Stimulated activated CD8-positive, alpha-beta memory T cell treated with anti-CD3 and anti-CD28 coated beads, Interleukin-15, amount 100 ng/mL, for 48 hours (primary cell): ENCODE data around the gene IDUA.
"Not testable (repeated sequence)": the region's sequence is repeated elsewhere in the genome, so short reads cannot be mapped to it uniquely, and the experiment has no call there.

Source experiments
- DNase-seq, 2 donors: peaks; one replicate each; pipeline ENCODE4 v3.0.0-alpha.2; 2020; ENCODE audit warnings: low read depth in 2 of 2

The IDUA gene

GRCh38 chr4:1045193-1045594, 58.4 kb downstream of the IDUA start:
- DNase-seq, result no peak

GRCh38 chr4:1045595-1046201, 58.9 kb downstream of the IDUA start:
- DNase-seq, result no peak

GRCh38 chr4:1046581-1047011, 59.8 kb downstream of the IDUA start:
- DNase-seq, result not testable (repeated sequence)

GRCh38 chr4:1047106-1047975, 60.5 kb downstream of the IDUA start:
- no peak for DNase-seq

GRCh38 chr4:1047976-1048772, 61.3 kb downstream of the IDUA start:
- DNase-seq, result no peak

- peak in 1 of 2 donors; percentile 18 for DNase-seq
These were observed 62.1 kb downstream of the IDUA start for GRCh38 chr4:1048773-1049590.

GRCh38 chr4:1049591-1049905, 62.7 kb downstream of the IDUA start:
- DNase-seq, result no peak

- DNase-seq, result no peak
These were observed 63.8 kb downstream of the IDUA start for GRCh38 chr4:1050486-1051213.

GRCh38 chr4:1051472-1051871, 64.6 kb downstream of the IDUA start:
- no peak for DNase-seq

- DNase-seq, result no peak
These were observed 65.4 kb downstream of the IDUA start for GRCh38 chr4:1052231-1052671.

GRCh38 chr4:1053080-1053661, 66.3 kb downstream of the IDUA start:
- DNase-seq, result no peak

- not testable (repeated sequence) for DNase-seq
These were observed 67.0 kb downstream of the IDUA start for GRCh38 chr4:1053891-1054290.
